HepG2 (cell line): ENCODE data around the gene ARFGAP2. TPM values are rescaled to one million over a fixed set of nuclear protein-coding genes. Genes with fewer than 3 reads are reported as not detected.
A peak's percentile ranks its signal among the peaks of the same experiment; 100 is the strongest.

Source experiments
- DPF2 ChIP-seq: sonication (generic); formaldehyde crosslinking; IDR thresholded peaks from 2 replicates; pipeline ENCODE4 v1.4.0; 2020; ENCODE audit warnings: mild to moderate bottlenecking, low read depth, missing genetic modification reagents, borderline replicate concordance
- KLF16 ChIP-seq, 2 experiments: sonication (generic) in 1 of 2; formaldehyde crosslinking in 1 of 2; IDR thresholded peaks; 2 replicates each; pipeline versions ENCODE4 v1.6.1 to v1.8.0; 2016 to 2023; ENCODE audit warnings: missing genetic modification reagents in 2 of 2, missing compliant biosample characterization in 1 of 2
- MAFG ChIP-seq: sonication (generic); formaldehyde crosslinking; IDR thresholded peaks from 2 replicates; pipeline ENCODE4 v1.5.1; 2020; ENCODE audit warnings: mild to moderate bottlenecking, missing genetic modification reagents
- MBNL3 ChIP-seq: fragments of 250-450 bp; sonication (Bioruptor Pico); conservative IDR thresholded peaks from 2 replicates; pipeline ENCODE4 v1.8.0; 2022; ENCODE audit warnings: mild to moderate bottlenecking, inconsistent platforms
- MED1 ChIP-seq: sonication (generic); formaldehyde crosslinking; IDR thresholded peaks from 2 replicates; pipeline ENCODE4 v1.4.0; 2020; ENCODE audit warnings: missing genetic modification reagents
- NBN ChIP-seq: fragments of 450-650 bp; conservative IDR thresholded peaks from 2 replicates; pipeline ENCODE4 v1.6.1; 2017
- POGZ ChIP-seq: sonication (generic); formaldehyde crosslinking; IDR thresholded peaks from 2 replicates; pipeline ENCODE4 v1.4.0; 2020; ENCODE audit warnings: mild to moderate bottlenecking, missing genetic modification reagents
- RXRB ChIP-seq: IDR thresholded peaks from 2 replicates; pipeline ENCODE4 v1.6.1; 2016; ENCODE audit warnings: borderline replicate concordance, missing genetic modification reagents, missing compliant biosample characterization
- SNAPC4 ChIP-seq: sonication (generic); formaldehyde crosslinking; IDR thresholded peaks from 2 replicates; pipeline ENCODE4 v1.4.0; 2020; ENCODE audit warnings: mild to moderate bottlenecking, missing genetic modification reagents
- YY1 ChIP-seq: IDR thresholded peaks from 2 replicates; pipeline ENCODE4 v1.6.1; 2011; ENCODE audit warnings: low read length, low read depth, moderate library complexity, mild to moderate bottlenecking; ENCODE audit not compliant: insufficient read depth, insufficient replicate concordance
- ZFP36L1 ChIP-seq: sonication (generic); formaldehyde crosslinking; IDR thresholded peaks from 2 replicates; pipeline ENCODE4 v1.8.0; 2022; ENCODE audit warnings: mild to moderate bottlenecking, missing genetic modification reagents, moderate library complexity
- ZFX ChIP-seq: sonication (generic); formaldehyde crosslinking; IDR thresholded peaks from 2 replicates; pipeline ENCODE4 v1.4.0; 2020; ENCODE audit warnings: mild to moderate bottlenecking, low read depth, missing genetic modification reagents, moderate library complexity
- ZNF136 ChIP-seq: sonication (generic); formaldehyde crosslinking; IDR thresholded peaks from 2 replicates; pipeline ENCODE4 v1.8.1; 2022; ENCODE audit warnings: low read depth, mild to moderate bottlenecking, moderate library complexity, missing genetic modification reagents
- ZNF234 ChIP-seq: sonication (generic); formaldehyde crosslinking; conservative IDR thresholded peaks from 2 replicates; pipeline ENCODE4 v1.5.1; 2020; ENCODE audit warnings: mild to moderate bottlenecking, missing genetic modification reagents
- ZNF256 ChIP-seq: sonication (generic); formaldehyde crosslinking; conservative IDR thresholded peaks from 2 replicates; pipeline ENCODE4 v1.4.0; 2020; ENCODE audit warnings: missing genetic modification reagents
- ZNF317 ChIP-seq: sonication (generic); formaldehyde crosslinking; IDR thresholded peaks from 2 replicates; pipeline ENCODE4 v1.5.0; 2020; ENCODE audit warnings: mild to moderate bottlenecking, missing genetic modification reagents
- ZNF615 ChIP-seq: sonication (generic); formaldehyde crosslinking; IDR thresholded peaks from 2 replicates; pipeline ENCODE4 v1.5.0; 2020; ENCODE audit warnings: mild to moderate bottlenecking, missing genetic modification reagents, borderline replicate concordance
- ZNF761 ChIP-seq: sonication (generic); formaldehyde crosslinking; conservative IDR thresholded peaks from 2 replicates; pipeline ENCODE4 v1.4.0; 2020; ENCODE audit warnings: mild to moderate bottlenecking, missing genetic modification reagents
- ZNF879 ChIP-seq: sonication (generic); formaldehyde crosslinking; IDR thresholded peaks from 2 replicates; pipeline ENCODE4 v1.8.1; 2023; ENCODE audit warnings: missing genetic modification reagents
- ZSCAN21 ChIP-seq: sonication (generic); formaldehyde crosslinking; IDR thresholded peaks from 2 replicates; pipeline ENCODE4 v1.8.0; 2022; ENCODE audit warnings: mild to moderate bottlenecking, missing genetic modification reagents, moderate library complexity, borderline replicate concordance
- ZSCAN5A ChIP-seq: sonication (generic); formaldehyde crosslinking; IDR thresholded peaks from 2 replicates; pipeline ENCODE4 v1.8.0; 2022; ENCODE audit warnings: mild to moderate bottlenecking, missing genetic modification reagents, borderline replicate concordance
- polyA plus RNA-seq, 8 experiments: library from polyadenylated mRNA; depleted of rRNA in 3 of 8; stranded (reverse) in 7 of 8; unstranded in 1 of 8; fragments of >200 nt; fragmentation: Illumina TruSeq in 4 of 8; extraction: Trizol in 4 of 8; gene quantifications; 2 replicates each; pipeline versions ENCODE4 v1.2.1 to v1.2.3, GENCODE V29; 2011 to 2016; ENCODE audit warnings: low read depth in 4 of 8, missing spikeins in 1 of 8, mixed read lengths in 1 of 8; ENCODE audit not compliant: insufficient read depth in 1 of 8
- total RNA-seq, 5 experiments: library from RNA; depleted of rRNA; stranded (reverse); fragments of >200 nt; fragmentation: Illumina TruSeq; extraction: Trizol; gene quantifications; 2 replicates each; pipeline ENCODE4 v1.2.3, GENCODE V29; 2016; ENCODE audit warnings: low read depth in 1 of 5

ARFGAP2 gene
- total and polyA plus RNA-seq, 2 of the 13 experiments (the other 11 are each of a cell fraction or from before 2014, with no cell fraction given), result 32.3 to 75.3 TPM

GRCh38 chr11:47177229-47177845 is 658 bp upstream of the ARFGAP2 start (continued):
- TF ChIP-seq ZSCAN5A (no peak), ZNF879 (no peak), RXRB (CRISPR knock-in tag) (no peak), SNAPC4 (CRISPR knock-in tag) (no peak), DPF2 (CRISPR knock-in tag) (no peak), KLF16 (CRISPR knock-in tag; IDR thresholded peaks at IDR 0.05) (no peak), ZNF136 (CRISPR knock-in tag) (no peak), NBN (no peak), ZNF234 (CRISPR knock-in tag) (no peak), MAFG (CRISPR knock-in tag) (no peak), ZSCAN21 (CRISPR knock-in tag) (peak; percentile 64; the same call in 1 of the 2 replicates), ZNF256 (CRISPR knock-in tag) (no peak), POGZ (CRISPR knock-in tag) (no peak), ZNF317 (CRISPR knock-in tag) (peak; percentile 17; the same call in 1 of the 2 replicates), ZFX (CRISPR knock-in tag) (0 out of 2 replicates have a peak, but pooled peaks have one; percentile 10), ZNF761 (CRISPR knock-in tag) (no peak; the same call in 1 of the 2 replicates), ZNF615 (CRISPR knock-in tag) (no peak), MED1 (CRISPR knock-in tag) (no peak), YY1 (no peak), ZFP36L1 (CRISPR knock-in tag) (no peak), MBNL3 (CRISPR knock-in tag) (no peak)
